WI38 (cell line): ENCODE data around the gene EXOC3L1.

ENCODE experiments used
- H3K4me3 ChIP-seq: 2 replicates; pipeline ENCODE4 v1.5.1; 2011; ENCODE audit warnings: low read depth, mild to moderate bottlenecking, control low read depth, low read length
- TF ChIP-seq, protein P1 (sequence below): IDR thresholded peaks from 2 replicates; pipeline ENCODE4 v1.5.1; 2012; ENCODE audit warnings: low read depth, mild to moderate bottlenecking, control low read depth, low read length

Gene EXOC3L1

DNA sequence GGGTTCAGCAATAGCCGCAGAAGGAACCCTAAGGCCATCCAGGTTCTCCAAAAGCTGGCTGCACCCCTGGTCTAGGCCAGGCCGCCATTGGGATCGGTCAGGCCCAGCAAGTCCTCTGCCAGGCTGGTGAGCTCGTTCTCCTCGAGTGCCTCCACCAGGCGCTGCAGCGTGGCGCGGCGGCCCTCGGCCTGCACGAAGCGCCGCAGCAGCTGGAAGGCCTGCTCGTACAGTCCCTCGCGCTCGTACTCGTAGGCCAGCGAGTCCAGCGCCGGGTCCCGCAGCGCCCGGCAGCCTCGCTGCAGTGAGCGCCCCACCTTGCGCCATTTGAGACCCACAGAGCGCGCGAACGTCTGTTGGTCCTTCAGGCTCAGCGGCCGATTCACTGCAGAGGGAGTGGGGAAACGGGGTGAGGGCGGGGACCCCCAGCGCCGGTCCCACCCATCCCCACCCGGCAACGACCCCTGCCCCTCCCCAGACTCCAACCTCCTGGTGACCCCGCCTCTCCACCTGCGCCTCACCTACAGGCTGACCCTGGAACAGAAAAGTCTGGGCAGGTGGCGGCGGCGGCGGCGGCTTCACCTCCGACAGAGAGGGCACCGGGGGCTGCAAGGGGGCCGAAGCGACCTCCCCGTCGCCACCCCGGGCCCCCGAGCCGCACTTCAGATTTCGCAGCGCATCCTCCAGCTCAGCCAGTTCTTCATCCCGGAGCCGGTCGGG, 35.2 kb downstream of the EXOC3L1 start:
- H3K4me3 ChIP-seq: no peak overlapping the region
- TF ChIP-seq, protein P1, sequence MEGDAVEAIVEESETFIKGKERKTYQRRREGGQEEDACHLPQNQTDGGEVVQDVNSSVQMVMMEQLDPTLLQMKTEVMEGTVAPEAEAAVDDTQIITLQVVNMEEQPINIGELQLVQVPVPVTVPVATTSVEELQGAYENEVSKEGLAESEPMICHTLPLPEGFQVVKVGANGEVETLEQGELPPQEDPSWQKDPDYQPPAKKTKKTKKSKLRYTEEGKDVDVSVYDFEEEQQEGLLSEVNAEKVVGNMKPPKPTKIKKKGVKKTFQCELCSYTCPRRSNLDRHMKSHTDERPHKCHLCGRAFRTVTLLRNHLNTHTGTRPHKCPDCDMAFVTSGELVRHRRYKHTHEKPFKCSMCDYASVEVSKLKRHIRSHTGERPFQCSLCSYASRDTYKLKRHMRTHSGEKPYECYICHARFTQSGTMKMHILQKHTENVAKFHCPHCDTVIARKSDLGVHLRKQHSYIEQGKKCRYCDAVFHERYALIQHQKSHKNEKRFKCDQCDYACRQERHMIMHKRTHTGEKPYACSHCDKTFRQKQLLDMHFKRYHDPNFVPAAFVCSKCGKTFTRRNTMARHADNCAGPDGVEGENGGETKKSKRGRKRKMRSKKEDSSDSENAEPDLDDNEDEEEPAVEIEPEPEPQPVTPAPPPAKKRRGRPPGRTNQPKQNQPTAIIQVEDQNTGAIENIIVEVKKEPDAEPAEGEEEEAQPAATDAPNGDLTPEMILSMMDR: no peak

DNA sequence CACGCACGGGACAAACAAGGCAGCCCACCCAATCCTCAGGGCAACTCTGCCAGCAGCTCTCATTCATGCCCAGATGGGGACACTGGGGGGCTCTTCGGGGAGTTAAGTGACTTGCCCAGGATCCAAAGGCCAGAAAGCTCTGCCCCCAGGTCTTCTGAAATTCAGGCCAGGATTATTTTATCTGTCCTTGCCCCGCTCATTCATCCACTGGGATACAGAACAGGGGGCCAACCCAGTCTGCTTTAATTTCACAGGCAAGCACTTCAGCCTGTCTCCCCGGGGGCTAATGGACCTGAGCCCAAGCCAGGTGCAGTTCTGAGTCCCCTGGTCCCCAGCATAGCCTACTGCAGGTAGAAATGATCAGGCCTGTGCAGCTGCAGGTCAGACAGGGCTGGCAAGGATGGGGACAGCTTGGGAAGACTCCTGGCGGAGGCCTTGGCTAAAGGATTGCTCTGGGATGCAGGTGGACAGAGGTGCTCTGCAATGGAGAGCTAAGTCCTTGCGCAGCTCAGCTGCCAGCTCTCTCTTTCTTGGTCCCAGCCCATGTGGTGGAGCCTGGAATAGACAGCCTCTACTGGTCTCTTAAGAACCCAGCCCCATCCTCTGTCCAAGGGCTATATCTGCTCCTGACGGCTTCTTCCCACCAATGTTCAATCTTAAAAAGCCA, 38.4 kb downstream of the EXOC3L1 start:
- TF ChIP-seq, protein P1: no peak

DNA sequence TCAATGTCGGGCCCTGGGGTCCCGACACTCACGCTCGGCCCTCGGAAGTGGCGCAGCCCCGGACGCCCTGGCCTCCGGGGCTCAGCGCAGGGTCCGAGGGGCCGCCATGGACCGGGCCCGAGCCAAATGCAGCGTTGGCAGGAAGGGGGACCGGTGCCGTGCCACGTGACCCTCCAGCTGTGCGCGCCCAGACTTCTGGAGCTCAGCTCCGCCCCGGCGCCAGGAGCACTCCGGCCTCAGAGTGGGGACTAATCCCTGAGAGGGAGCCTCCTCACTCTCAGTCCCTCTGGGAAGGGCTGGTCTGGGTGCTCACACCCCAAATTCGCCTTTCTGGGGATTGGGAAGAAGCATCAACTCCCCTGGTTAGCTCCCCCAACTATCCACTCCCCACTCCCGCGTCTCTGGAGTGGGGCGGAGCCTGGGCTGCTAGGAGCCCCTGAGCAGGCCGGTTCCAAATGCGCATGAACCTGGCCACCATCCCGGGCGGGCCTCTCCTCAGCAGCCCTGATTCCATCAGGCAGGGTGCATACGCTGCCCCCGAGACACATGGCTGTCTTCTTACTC, 39.0 kb downstream of the EXOC3L1 start, which contains the start of gene B3GNT9:
Gene B3GNT9 (minus strand): TSS at position 166 of the 564 bp plus-strand sequence. CDS start 513 bp downstream, outside the sequence.
- peak within 1 kb of the TSS; percentile 72 for H3K4me3 ChIP-seq
- TF ChIP-seq, protein P1: no peak

More for the DNA sequence above, 38.4 kb downstream of the EXOC3L1 start:
- H3K4me3 ChIP-seq: no peak overlapping the region

DNA sequence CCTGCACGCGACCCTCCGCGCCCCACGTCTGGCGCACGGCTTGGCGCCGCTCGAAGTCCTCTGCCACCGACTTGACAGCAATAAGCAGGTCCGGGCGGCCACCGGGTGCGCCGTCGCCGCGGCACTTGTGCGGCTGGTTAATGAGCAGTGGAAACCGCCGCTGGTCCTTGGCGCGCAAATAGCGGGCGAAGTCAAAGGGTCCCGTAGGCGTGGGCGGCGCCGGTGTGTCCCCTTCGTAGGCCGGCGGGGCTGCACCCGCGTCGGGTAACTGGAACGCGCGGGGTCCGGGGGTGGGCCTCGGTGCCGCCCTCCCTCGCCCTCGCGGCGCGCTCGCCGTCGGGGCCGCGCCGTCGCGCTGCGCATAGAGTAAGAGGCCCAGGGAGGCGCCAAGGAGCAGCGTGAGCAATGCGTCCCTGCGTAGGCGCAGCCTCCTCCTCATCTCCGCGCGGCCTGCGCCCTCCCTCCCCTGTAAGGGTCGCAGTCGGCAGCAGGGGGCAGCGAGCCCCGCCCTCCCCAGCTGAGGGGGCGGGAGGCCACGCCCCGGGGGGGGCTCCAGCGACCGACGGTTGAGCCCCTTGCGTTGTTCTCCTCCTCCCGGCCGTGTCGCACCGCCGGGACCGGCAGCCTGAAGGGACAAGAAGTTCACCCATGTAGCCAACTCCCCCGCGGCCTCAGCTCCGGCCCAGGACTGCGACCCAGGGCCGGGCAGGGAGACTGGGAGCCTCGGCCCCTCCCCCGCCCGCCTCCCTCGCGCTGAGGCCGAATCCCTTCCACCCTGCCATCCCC, 39.7 kb downstream of the EXOC3L1 start:
- peak overlapping the region; percentile 72 for H3K4me3 ChIP-seq
- TF ChIP-seq, protein P1: no peak

DNA sequence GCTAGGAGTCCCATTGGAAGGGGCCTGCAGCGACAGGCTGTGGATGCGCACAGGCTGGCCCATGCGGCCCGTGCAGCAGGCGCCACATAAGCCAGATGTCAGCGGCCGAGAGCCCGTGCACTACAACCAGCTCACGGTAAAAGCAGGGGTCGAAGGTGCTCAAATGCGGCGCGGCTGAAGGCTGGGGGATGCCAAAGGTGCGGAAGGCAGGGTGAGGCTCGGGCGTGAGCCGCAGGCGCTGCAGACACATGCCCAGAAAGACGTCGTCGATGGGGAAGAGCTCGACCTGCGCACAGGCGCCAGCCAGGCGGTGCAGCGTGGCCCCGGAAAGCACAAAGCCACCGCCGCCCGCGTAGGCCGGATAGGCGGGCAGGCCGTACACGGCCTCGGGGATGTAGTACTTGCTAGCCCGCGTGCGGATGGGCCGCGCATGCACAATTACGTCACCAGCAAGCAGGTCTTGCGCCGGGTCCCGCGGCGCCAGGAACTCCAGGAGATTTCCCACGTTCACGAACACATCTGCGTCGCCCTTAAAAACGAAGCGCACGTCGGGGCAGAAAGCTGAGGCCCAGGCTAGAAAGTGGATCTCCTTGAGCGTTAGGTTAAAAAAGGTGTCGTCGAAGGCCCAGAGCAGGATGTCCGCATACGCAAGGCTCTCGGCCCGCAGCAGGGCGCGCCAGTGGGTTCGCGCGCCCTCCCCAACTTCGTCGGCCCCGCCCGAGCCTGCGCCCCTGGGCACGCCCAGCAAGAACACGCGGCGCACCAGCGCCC, 40.5 kb downstream of the EXOC3L1 start:
- no peak overlapping the region for H3K4me3 ChIP-seq
- TF ChIP-seq, protein P1: no peak

DNA sequence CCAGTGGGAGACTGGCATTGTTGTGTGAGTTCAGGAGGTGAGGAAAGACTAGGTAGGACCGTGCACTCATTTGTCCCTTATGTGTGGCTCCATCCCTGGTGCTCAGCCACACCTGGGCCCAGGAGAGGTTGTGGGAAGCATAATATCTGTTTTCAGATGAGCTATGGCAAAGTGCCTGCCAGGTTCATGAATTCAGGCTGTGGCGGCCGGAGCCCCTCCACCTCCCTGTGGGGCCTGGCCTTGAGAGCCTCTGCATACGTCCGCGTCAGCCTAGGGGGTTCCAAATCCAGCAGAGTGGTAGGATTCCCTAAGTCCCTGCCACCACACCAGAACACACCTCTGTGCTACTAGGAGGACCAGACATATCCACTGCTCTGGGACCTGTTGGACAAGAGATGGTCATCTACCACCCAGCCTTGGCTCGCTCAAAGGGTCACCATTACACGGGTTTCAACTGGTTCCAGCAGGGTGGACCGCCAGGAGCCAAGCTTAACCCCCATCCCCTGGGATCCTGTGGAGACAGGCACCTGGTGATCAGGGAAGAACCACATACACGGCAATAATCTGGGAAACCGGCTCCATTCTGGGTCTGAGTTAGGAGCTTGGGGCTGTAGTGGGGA, 41.2 kb downstream of the EXOC3L1 start:
- H3K4me3 ChIP-seq: no peak overlapping the region
- TF ChIP-seq, protein P1: no peak
